Measurements from ENCODE around the gene NIT1.

GRCh38 chr1:161145832-161146231, 27.9 kb downstream of the NIT1 start:
- TF ChIP-seq, protein P1, sequence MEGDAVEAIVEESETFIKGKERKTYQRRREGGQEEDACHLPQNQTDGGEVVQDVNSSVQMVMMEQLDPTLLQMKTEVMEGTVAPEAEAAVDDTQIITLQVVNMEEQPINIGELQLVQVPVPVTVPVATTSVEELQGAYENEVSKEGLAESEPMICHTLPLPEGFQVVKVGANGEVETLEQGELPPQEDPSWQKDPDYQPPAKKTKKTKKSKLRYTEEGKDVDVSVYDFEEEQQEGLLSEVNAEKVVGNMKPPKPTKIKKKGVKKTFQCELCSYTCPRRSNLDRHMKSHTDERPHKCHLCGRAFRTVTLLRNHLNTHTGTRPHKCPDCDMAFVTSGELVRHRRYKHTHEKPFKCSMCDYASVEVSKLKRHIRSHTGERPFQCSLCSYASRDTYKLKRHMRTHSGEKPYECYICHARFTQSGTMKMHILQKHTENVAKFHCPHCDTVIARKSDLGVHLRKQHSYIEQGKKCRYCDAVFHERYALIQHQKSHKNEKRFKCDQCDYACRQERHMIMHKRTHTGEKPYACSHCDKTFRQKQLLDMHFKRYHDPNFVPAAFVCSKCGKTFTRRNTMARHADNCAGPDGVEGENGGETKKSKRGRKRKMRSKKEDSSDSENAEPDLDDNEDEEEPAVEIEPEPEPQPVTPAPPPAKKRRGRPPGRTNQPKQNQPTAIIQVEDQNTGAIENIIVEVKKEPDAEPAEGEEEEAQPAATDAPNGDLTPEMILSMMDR (IDR thresholded peaks at IDR 0.05 in 2 of 3, conservative IDR thresholded peaks at IDR 0.05 in 1 of 3; ENCODE audit: borderline replicate concordance in 1 of 3, insufficient read depth in 1 of 3, low read depth in 2 of 3, low read length in 2 of 3), result no peak
- TF ChIP-seq POLR2AphosphoS5 (IDR thresholded peaks at IDR 0.05; ENCODE audit: low read depth, low read length), result no peak

Data from HCT116 (cell line).